Gastrocnemius medialis (tissue), 4 donors: ENCODE results near the gene CCL1. TPM values are rescaled to one million over a fixed set of nuclear protein-coding genes. Genes with fewer than 3 reads are reported as not detected.

Source experiments
- ATAC-seq, 2 donors: fragments of 150-250 bp; one replicate each; pipeline ENCODE4 v1.9.1; 2016
- DNase-seq, 2 donors: peaks; one replicate each; pipeline ENCODE4 v3.0.0-alpha.2; 2019
- H3K27ac ChIP-seq, 4 donors: fragments of 200-600 bp; sonication (generic); 1 replicate in 1 of 4; 2 replicates in 3 of 4; pipeline ENCODE4 v1.5.1; 2016 to 2018; ENCODE audit warnings: mild to moderate bottlenecking in 2 of 4, moderate library complexity in 1 of 4
- H3K27me3 ChIP-seq, 3 donors: fragments of 200-600 bp; sonication (generic) in 2 of 3; 1 replicate in 1 of 3; 2 replicates in 2 of 3; pipeline versions ENCODE4 v1.5.1 to v1.6.0; 2016 to 2019; ENCODE audit warnings: mild to moderate bottlenecking in 1 of 3, moderate library complexity in 1 of 3
- H3K36me3 ChIP-seq, 2 donors: fragments of 200-600 bp; sonication (generic) in 1 of 2; one replicate each; pipeline ENCODE4 v1.5.1; 2017 to 2018
- H3K4me1 ChIP-seq, 2 donors: fragments of 200-600 bp; sonication (generic) in 1 of 2; one replicate each; pipeline ENCODE4 v1.5.1; 2016 to 2017; ENCODE audit warnings: mild to moderate bottlenecking in 2 of 2
- H3K4me3 ChIP-seq, 4 donors: fragments of 200-600 bp; sonication (generic) in 3 of 4; 1 replicate in 1 of 4; 2 replicates in 3 of 4; pipeline ENCODE4 v1.5.1; 2016 to 2019; ENCODE audit warnings: mild to moderate bottlenecking in 2 of 4
- H3K9me3 ChIP-seq, 3 donors: fragments of 200-600 bp; sonication (generic) in 2 of 3; 1 replicate in 1 of 3; 2 replicates in 2 of 3; pipeline ENCODE4 v1.5.1; 2016 to 2019
- CTCF ChIP-seq, 5 experiments: fragments of 450-650 bp in 3 of 5; fragments of 200-600 bp in 2 of 5; sonication (generic) in 2 of 5; IDR thresholded peaks in 4 of 5; conservative IDR thresholded peaks in 1 of 5; 1 replicate in 4 of 5; 2 replicates in 1 of 5; pipeline ENCODE4 v1.5.1; 2016 to 2019; ENCODE audit warnings: antibody characterized with exemption in 5 of 5, mild to moderate bottlenecking in 3 of 5, moderate library complexity in 3 of 5
- POLR2A ChIP-seq, 2 donors: fragments of 450-650 bp; IDR thresholded peaks; one replicate each; pipeline ENCODE4 v1.6.1; 2017; ENCODE audit warnings: antibody characterized with exemption in 2 of 2, mild to moderate bottlenecking in 2 of 2, moderate library complexity in 2 of 2
- in situ Hi-C, 4 donors: fragments of 200-750 bp; cut with MboI; loops; one replicate each; pipeline versions ENCODE4 v1.15.0 to v1.8.0; 2017; ENCODE audit warnings: low sequenced_read_pairs in 4 of 4
- intact Hi-C: fragments of 100-400 bp; cut with DNase I; formaldehyde crosslinking; loops from one replicate; pipeline ENCODE4 v1.15.1; 2023; ENCODE audit warnings: low total_unique reads
- total RNA-seq, 4 donors: library from RNA; depleted of rRNA; stranded (reverse); fragments of >200 nt; gene quantifications; one replicate each; pipeline versions ENCODE4 v1.1.0 to v1.2.3, GENCODE V29; 2016

Gene CCL1
- total RNA-seq, 4 donors from 2014 or later = not detected

GRCh38 chr17:34370376-34370996 lies 7.5 kb upstream of the CCL1 start:
- Histone ChIP-seq H3K9me3 (no peaks in the 10 kb centered on the region), H3K27ac (no peak overlapping the region), H3K4me3 (no peak overlapping the region), H3K36me3 (no peaks in the 10 kb centered on the region), H3K27me3 (no peaks in the 10 kb centered on the region), H3K4me1 (no peaks in the 10 kb centered on the region)
- in situ Hi-C loops (no loop called here), intact Hi-C loops (no loop called here)
- no peak for DNase-seq
- ATAC-seq = no peak
- TF ChIP-seq CTCF (IDR thresholded peaks at IDR 0.05 in 4 of 5, conservative IDR thresholded peaks at IDR 0.05 in 1 of 5) = no peak

GRCh38 chr17:34369571-34369970 lies 6.5 kb upstream of the CCL1 start:
- Histone ChIP-seq H3K36me3 (no peaks in the 10 kb centered on the region), H3K27ac (no peak overlapping the region), H3K9me3 (no peaks in the 10 kb centered on the region), H3K4me3 (no peak overlapping the region), H3K4me1 (no peaks in the 10 kb centered on the region), H3K27me3 (no peaks in the 10 kb centered on the region)
- intact Hi-C loops = loop anchor here (10.0 kb wide), 1 partner anchor 595 kb away; no protein-coding TSS in a partner anchor
- in situ Hi-C loops = loop anchor here in 2 of 4 donors (10.0 kb wide), 1 partner anchor 175 kb away; no protein-coding TSS in a partner anchor
- TF ChIP-seq POLR2A (IDR thresholded peaks at IDR 0.05) = no peak
- no peak for TF ChIP-seq CTCF (IDR thresholded peaks at IDR 0.05 in 4 of 5, conservative IDR thresholded peaks at IDR 0.05 in 1 of 5)
- DNase-seq (no peak), ATAC-seq (no peak)

DNA sequence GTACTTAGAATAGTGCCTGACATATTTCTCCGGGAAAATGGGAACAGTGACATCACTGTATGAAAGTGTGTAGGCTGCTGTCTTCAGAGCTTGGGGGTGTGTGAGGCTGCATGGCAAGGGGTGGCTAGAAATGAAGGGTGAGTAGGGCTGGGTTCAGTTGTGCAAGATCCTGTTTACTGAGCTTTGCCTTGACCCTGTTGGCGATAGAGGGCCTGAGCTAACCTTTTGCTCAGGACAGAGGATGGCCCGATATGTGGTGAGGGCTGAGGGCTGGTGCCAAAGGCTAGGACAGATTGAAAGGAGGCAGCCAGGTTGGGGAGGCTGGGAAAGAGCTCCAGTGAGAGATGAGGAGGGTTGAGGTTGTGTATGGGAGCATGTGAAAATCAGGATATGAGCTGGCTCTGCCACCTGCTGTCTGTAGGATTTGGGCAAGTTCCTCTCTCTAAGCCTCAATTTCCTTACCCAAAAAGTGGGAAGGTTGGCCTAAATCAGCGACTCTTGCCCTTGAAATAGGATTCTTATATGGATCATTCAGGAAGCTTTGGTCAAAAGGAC lies 6.0 kb upstream of the CCL1 start:
- H3K36me3 ChIP-seq = no peaks in the 10 kb centered on the region
- intact Hi-C loops = loop anchor here (10.0 kb wide), 1 partner anchor 594 kb away; no protein-coding TSS in a partner anchor
- no peak overlapping the region for H3K4me3 ChIP-seq
- H3K27ac ChIP-seq = no peak overlapping the region
- TF ChIP-seq CTCF (IDR thresholded peaks at IDR 0.05 in 4 of 5, conservative IDR thresholded peaks at IDR 0.05 in 1 of 5) = no peak
- TF ChIP-seq POLR2A (IDR thresholded peaks at IDR 0.05) = no peak
- no peak for ATAC-seq
- no peaks in the 10 kb centered on the region for H3K9me3 ChIP-seq
- H3K4me1 ChIP-seq = no peaks in the 10 kb centered on the region
- H3K27me3 ChIP-seq = no peaks in the 10 kb centered on the region
- in situ Hi-C loops = loop anchor here in 2 of 4 donors (10.0 kb wide), 1 partner anchor 174 kb away; no protein-coding TSS in a partner anchor
- no peak for DNase-seq

DNA sequence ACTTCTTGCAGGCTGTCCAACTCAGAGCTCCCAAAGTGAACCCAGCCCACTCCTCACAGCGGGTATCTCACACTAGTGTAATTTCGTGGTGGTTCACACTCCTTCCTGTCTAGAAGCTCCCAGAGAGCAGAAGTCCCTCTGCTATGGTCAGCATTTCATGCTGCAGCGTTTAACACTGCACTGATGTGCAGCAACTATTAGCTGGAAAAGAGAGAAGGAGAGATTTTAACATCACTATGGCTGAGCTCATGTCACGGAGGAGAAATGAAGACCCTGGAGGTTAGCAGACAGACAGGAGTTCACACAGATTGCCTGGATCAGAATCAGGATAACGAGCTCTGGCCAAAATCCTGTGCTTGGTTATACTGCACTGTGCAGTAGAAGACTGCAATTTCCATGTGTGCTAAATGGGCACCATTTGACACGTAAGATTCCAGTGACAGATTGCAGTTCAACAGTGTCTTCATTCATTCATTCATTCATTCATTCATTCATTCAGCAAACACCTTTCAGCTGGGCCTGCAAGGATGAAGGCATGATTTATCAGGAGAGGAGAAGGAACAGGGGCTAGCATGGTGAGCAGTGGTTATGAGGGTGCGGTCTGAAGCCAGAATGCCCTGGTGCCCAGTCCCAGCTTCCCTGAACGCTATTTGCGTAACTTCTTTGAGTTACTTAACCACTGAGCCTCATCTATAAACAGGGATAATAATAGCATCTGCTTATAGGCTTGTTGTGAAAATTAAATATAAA lies 5.3 kb upstream of the CCL1 start:
- intact Hi-C loops (loop anchor here (10.0 kb wide), 1 partner anchor 594 kb away; no protein-coding TSS in a partner anchor), in situ Hi-C loops (loop anchor here in 2 of 4 donors (10.0 kb wide), 1 partner anchor 174 kb away; no protein-coding TSS in a partner anchor)
- no peak for TF ChIP-seq POLR2A (IDR thresholded peaks at IDR 0.05)
- TF ChIP-seq CTCF (IDR thresholded peaks at IDR 0.05 in 4 of 5, conservative IDR thresholded peaks at IDR 0.05 in 1 of 5) = no peak
- H3K4me3 ChIP-seq = no peak overlapping the region
- no peak overlapping the region for H3K27ac ChIP-seq
- no peaks in the 10 kb centered on the region for H3K36me3 ChIP-seq
- H3K4me1 ChIP-seq = no peaks in the 10 kb centered on the region
- no peaks in the 10 kb centered on the region for H3K9me3 ChIP-seq
- ATAC-seq = no peak
- DNase-seq = no peak
- no peaks in the 10 kb centered on the region for H3K27me3 ChIP-seq
